Anterior cingulate cortex (tissue), 58 donors: Measurements from ENCODE around the gene PRXL2B.

Experiments used
- DNase-seq, 58 donors: peaks; one replicate each; lab custom pipeline; 2025; lab: John Stamatoyannopoulos, UW

Gene PRXL2B

DNA sequence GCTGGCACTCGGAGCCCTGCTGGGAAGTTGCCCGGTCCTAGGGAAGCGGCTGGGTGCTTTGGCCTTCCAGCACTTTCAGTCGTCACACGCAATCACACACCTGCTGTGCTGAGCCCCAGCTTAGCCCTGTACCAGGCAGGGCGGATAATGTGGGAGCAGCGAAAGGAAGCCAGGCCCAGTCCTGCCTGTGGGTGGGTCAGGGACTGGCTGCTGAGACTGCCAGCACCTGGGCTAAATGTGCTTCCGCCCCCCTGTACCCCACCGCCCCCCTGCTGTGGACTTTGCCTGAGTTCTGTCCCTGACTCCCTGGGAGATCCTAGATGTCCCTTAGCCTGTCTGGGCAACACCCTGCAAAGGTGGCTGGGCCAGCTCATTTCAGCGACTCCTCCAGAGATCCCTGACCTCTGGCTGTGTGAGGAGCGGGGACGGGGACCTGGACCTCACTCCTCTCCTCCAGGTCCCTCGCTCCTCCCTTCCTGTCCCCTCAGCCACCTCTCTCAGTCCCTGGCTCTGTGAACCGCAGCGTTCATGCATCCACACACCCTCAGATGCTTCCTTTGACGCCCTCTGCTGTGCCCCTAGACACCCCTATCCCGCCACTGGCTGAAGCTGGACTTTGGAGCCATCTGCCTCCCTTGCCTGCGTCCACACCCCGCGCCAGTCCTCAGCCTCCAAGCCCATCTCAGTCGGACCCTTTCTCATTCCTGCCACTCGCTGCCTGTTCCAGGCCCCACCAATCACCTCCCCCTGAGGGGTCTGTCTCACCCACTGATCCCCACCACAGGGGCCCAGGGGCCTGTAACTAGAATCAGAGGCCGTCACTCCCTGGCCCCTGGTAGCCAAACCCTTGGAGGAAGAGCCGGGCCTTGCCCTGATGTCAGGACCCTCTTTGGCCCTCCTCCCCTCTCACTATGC, 44.8 kb downstream of the PRXL2B start:
- DNase-seq = no peak

DNA sequence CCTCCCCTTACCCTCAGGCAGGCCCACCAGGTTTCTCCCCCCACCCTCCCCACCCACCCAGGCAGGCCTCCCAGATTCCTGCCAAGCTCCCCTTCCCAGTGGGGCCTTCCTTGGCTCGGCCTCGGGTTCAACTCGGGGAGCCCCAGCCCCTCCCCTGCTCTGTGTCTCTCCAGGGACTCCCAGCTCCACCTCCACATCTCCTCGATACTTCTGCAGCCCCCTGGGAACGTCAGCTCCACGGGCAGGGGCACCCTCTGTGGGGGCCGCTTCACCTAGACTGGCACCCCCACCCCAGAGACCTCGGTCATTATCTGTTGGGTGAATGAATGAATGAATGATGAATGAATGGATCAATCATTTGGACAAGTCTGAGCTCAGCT, 45.5 kb downstream of the PRXL2B start:
- no peak for DNase-seq

DNA sequence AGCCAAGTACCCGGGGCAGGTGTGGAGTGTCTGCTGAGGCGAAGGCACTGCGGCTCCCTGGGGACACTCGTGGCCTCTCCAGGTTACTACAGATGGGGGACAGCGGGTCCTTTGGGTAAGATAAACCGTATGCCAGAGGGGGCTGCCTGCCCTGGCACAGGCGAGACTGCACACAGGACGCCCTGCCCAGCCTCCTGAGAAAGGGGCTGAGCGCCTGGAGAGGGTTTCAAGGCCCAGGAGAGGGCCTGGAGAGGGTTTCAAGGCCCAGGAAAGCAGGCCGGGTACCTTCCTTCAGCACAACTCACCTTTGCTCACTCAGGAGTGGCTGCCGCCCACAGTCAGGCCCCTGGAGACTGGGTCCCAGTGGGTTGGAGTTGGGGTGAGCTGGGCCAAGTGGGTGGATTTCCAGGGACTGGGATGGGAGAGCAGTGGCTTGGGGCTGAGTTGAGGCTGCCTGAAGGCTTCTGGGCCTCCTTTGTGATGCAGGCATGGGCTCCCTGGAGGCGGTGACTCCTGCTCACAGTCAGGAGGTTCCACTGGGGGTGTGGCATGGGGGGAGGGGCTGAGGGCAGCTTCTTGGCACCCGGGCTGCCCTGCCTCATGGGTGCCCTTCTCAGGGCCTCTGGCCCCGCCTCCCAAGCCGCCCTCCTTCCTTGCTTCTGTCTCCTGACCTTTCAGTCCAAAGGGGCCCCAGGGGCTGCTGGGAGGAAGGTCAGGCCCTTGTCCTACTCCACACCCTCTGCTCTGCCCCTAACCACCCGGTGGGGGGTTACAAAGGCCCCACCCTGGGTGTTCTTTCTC, 46.2 kb downstream of the PRXL2B start, which contains the start of gene MMEL1:
MMEL1 (minus strand) TSS at position 456 of the 801 bp plus-strand sequence. CDS start 3,532 bp downstream, outside the sequence.
- DNase-seq = no peak

DNA sequence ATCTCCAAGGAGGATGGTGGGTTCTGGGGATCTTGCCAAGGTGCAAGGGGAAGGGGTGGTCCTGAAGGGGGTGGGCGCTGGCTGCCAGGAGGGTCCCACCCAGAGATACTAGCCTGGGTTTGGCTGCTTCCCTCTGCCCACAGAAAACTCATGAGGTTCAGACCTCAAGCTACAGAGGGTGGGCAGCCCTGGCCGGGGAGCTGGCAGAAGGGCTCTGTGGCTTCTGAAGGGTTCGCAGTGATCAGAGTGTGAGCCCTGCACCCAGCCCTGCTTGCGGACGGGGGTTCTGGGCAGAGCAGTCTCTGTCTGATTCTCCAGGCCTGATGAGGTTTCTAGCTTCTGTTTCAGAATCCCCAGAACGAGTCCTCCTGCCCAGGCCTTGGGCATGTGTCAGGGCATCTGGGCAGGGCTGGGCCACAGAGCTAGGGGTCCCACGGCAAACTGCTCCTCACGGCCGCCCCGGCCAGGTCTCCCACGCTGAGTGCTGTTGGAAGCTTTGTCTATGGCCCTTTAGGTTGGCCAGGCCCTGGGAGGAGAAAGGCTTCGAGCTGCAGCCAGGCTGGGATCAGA, 46.9 kb downstream of the PRXL2B start:
- no peak for DNase-seq

DNA sequence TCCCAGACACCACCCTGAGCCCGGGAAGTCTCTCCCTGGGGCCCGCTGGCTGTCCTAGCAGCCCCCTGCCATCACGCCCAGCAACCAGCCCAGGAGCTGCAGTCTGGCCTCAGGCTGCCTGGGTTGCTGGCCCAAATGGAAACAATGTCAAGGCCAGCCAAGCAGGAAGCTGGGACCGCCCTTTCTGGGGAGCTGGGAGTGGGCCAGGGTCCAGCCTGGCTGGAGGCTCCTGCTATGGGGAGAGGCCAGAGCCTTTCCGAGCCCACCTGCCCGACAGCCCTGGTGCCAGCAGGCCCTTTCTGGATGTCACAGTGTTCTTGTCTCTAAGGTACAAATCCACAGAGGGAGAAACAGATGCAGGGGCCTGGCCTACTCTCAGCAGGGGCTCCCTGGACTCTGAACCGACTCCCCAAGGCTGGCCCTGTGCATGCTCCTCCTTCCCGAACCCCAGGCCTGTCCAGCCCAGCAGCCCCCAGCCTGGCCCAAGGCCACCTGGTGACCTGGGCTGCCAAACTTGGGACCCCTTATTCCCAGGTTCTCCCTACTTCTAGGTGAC, 47.4 kb downstream of the PRXL2B start:
- DNase-seq = no peak

DNA sequence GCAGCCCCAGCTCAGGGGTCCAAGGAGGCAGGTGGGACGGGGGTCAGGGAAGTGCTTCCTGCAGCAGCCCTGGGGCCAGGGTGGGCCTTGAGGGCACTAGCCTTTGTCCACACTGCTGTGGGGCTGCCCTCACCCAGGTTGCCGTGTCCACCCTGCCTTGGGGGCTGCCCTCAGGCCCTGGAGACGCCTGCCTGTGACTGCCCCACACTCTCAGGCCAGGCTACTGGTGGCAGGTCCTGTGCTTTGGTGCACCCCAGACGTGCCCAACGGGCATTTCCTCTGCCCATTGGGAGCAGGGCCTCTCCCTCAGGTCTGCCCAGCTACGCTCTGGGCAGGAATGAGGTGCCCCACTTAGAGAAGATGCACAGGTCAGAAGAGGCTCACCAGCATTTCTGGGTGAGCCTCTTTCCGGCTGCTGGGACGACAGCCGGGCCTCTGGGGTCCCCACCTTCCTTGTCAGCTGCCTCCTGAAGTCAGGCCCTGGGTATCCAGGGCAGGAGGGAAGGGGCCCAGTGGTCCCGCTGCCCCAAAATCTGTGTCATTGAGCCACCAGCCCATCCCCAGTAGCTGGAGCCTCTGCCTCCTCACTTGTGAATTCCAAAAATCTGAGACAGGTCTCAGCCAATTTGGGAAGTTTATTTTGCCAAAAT, 48.9 kb downstream of the PRXL2B start:
- no peak for DNase-seq

DNA sequence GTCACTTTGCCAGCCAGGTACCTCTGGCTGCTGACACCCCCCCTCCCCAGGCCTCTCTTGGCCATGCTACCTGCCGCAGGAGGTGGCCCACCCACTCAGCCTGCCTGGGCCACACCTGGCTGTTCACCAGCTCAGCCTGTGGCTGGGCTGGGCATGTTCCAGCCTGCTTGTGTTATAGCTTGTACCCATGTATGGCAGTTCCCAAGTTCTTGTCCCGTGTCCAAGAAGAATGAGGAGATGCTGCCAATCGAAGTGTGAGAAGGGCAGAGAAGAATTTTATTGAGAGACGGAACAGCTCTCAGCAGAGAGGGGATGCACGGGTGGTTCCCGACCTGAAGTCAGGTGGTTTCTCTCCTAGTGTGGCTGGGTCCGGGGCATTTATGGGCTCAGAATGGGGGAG, 50.2 kb downstream of the PRXL2B start:
- no peak for DNase-seq

DNA sequence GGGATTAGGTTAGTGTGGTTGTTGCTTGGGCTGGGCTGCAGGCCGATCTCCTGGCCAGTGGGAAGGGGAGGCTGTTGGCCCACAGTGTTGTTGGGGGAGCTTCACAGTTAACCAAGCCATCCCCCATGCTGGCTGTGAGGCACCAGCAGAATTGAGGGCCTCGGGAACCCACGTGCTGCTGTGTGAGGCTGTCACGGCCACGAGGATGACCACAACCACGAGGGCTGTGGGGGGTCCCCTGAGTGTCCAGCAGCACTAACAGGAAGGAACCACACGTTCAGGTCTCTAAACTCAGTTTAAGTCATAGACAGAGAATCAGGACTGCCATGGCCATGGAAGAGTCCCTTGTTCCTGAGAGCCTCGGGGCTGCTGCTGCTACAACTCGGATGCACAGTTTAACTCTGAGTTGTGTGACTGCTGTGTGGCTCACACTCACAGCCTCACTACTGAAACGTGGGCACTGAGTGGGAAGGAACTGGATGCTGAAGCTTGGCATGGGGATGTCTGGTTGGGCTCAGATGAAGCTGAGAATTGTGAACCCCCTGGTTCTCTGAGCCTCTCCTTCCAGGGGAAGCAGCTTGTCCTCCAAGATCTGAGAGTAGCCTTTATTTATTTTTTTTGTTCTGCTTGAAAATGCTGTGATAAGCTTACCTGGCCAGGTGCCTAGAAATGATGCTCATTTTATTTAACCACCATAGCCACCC, 51.0 kb downstream of the PRXL2B start:
- peak in 2 of 58 donors; percentile 13 to 20 for DNase-seq

DNA sequence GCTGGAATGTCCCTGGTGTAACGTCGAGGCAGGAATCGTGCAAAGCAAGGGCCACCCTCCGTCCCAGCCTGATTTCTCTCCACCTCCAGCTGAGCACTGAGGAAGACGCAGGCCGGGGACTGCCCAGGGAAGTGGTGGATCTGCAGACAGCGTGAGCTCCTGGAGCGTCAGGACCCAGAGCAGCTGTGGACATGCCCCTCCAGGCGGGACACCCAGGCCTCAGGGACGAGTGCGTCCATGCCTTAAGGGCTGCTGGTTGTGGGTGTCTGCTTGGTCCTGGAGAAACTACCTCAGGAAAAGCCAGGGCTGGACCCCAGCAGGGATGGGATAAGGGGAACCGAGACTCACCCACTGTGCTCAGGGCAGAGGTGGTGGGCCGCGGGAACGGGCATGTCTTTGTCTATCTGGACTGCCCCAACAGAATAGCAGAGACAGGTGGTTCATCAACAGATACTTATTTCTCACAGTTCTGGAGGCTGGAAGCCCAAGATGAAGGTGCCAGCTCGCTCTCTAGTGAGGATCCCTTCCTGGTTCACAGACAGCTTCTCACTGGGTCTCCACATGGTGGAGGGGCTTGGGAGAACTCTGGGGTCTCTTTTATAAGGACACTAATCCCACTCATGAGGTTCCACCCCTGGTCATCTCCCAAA, 52.0 kb downstream of the PRXL2B start:
- DNase-seq = no peak

DNA sequence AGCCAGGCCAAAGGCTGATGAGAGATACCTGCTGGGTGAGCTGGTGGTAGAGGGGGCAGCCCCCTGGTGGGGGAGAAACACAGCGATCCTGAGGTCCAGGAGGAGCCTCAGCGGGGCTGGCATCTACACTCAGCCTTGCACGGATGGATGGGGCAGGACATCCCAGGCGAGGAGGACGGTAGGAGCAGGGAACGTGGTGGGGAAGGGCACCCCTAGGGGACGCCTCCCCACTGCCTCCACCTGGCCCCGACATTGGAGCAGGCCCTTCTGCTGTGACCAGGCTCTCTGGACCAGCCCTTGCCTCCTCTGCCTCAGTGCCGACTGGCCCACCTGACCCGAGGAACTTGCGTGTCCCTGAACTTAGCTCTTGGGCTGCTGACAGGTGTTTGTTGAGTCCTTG, 52.6 kb downstream of the PRXL2B start:
- no peak for DNase-seq

DNA sequence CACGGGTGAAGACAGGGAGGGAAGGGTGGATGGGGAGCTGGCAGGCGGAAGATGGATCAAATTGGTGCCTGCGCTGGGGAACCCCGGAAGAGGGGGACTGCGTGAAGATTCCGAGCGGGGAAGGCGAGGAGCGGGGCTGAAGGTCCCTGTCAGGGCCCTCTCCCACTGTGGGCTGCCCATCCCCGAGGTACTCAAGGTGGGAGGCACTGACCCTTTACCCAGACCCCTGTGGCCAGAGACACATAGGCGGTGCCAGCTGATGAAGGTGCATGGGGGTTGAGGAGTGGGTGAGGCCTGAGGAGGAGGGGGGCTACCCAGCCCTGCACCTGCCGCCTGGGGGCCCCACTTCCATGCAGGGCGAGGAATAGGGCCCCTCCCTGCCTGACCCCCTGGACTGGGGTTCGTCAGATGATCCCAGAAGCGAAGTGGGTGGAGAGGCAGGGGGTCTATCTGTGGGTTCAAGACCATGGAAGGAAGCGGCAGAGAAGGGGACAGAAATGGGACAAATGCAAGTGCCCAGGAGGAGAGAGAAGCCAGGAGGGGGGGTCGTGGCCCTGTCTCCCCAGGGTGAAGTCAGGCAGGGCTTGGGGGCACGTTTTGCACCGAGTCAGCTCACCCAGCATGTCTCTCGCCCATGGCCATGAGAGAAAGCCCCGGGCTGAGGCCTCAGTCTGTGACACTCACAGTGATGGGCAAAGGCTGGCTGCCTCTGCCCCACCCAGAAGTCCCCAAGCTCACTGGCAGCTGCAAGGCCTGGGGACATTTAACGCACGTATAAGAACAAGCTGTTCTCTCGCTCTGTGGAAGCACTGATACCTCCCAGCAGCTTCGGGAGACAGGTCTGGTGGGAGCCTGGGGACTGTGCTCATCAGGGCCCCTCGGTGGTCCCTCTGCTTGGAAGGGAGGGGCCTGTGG, 53.3 kb downstream of the PRXL2B start:
- DNase-seq = no peak

DNA sequence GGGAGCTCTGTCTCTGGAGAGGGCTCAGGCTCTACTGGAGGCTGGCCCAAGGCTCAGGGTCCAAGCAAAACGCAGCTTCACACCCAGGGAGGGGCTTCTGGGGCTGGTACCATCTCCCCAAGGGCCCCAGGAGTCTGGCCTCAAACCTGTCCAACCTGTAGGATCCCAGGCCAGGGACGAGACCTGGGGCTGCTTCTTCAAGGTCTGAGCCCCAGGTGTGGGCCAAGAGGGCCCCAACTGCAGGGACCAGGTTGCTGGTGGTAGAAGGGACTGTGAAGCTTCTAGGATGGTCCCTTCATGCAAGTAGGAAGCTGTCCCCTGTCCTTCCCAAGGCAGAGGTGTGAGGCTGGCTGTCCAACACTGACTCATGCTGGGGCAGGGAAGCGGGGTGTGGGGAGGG, 54.0 kb downstream of the PRXL2B start:
- no peak for DNase-seq
